Right lobe of liver (tissue), 4 donors: Measurements from ENCODE around the gene SIK3.

Source experiments
- CTCF ChIP-seq, 4 donors: fragments of 200-600 bp in 3 of 4; fragments of 450-650 bp in 1 of 4; IDR thresholded peaks; one replicate each; pipeline versions ENCODE4 v1.5.1 to v1.8.0; 2016 to 2022; ENCODE audit warnings: antibody characterized with exemption in 4 of 4, mild to moderate bottlenecking in 2 of 4
- POLR2A ChIP-seq: fragments of 450-650 bp; IDR thresholded peaks from one replicate; pipeline ENCODE4 v1.6.1; 2017; ENCODE audit warnings: antibody characterized with exemption, mild to moderate bottlenecking
- donor health status: DM: no; HTN: no; CAD: no.
- donor health status: DM: no; HTN: no; CAD: no.
- donor health status: DM: no; HTN: yes; CAD: no.

- no peak for TF ChIP-seq POLR2A
- TF ChIP-seq CTCF (IDR thresholded peaks at IDR 0.05) = no peak
Measured at GRCh38 chr11:117005758-117006157, 92.5 kb downstream of the SIK3 start.
